ENCODE data around the gene LRP1.

Gene LRP1

GRCh38 chr12:57154804-57155434 is 26.6 kb downstream of the LRP1 start:
- peaks cover 0 to 82% (median 51%) of the 10 kb centered on the region in 5 donors for H3K36me3 ChIP-seq (ENCODE audit: control insufficient read depth in 5 of 5, insufficient read depth in 5 of 5, low read length in 5 of 5)
- H3K4me1 ChIP-seq (ENCODE audit: control insufficient read depth in 5 of 5, insufficient read depth in 5 of 5, low read length in 5 of 5) = peaks cover 32 to 95% (median 94%) of the 10 kb centered on the region in 5 donors
- peak overlapping the region in 2 of 5 donors; percentile 25 for H3K9ac ChIP-seq (ENCODE audit: low read length in 5 of 5)
- peak overlapping the region; percentile 93 for H3K27ac ChIP-seq (ENCODE audit: low read depth, low read length)
- no peaks in the 10 kb centered on the region for H3K9me3 ChIP-seq (ENCODE audit: control insufficient read depth in 5 of 5, low read length in 5 of 5)
- H3K4me3 ChIP-seq (ENCODE audit: low read depth in 1 of 5, low read length in 5 of 5) = no peak overlapping the region
- H3K27me3 ChIP-seq (ENCODE audit: control insufficient read depth in 5 of 5, insufficient read depth in 4 of 5, low read length in 5 of 5) = no peaks in the 10 kb centered on the region

GRCh38 chr12:57156701-57157403 is 28.6 kb downstream of the LRP1 start:
- H3K4me3 ChIP-seq (ENCODE audit: low read depth in 1 of 5, low read length in 5 of 5) = no peak overlapping the region
- peaks cover 17 to 95% (median 84%) of the 10 kb centered on the region in 5 donors for H3K4me1 ChIP-seq (ENCODE audit: control insufficient read depth in 5 of 5, insufficient read depth in 5 of 5, low read length in 5 of 5)
- H3K36me3 ChIP-seq (ENCODE audit: control insufficient read depth in 5 of 5, insufficient read depth in 5 of 5, low read length in 5 of 5) = peaks cover 0 to 87% (median 70%) of the 10 kb centered on the region in 5 donors
- H3K27me3 ChIP-seq (ENCODE audit: control insufficient read depth in 5 of 5, insufficient read depth in 4 of 5, low read length in 5 of 5) = no peaks in the 10 kb centered on the region
- H3K9me3 ChIP-seq (ENCODE audit: control insufficient read depth in 5 of 5, low read length in 5 of 5) = no peaks in the 10 kb centered on the region
- H3K9ac ChIP-seq (ENCODE audit: low read length in 5 of 5) = peak overlapping the region in 1 of 5 donors; percentile 42
- H3K27ac ChIP-seq (ENCODE audit: low read depth, low read length) = peak overlapping the region; percentile 75

GRCh38 chr12:57157588-57158173 is 29.4 kb downstream of the LRP1 start:
- H3K27me3 ChIP-seq (ENCODE audit: control insufficient read depth in 5 of 5, insufficient read depth in 4 of 5, low read length in 5 of 5) = no peaks in the 10 kb centered on the region
- H3K36me3 ChIP-seq (ENCODE audit: control insufficient read depth in 5 of 5, insufficient read depth in 5 of 5, low read length in 5 of 5) = peaks cover 0 to 95% (median 78%) of the 10 kb centered on the region in 5 donors
- H3K27ac ChIP-seq (ENCODE audit: low read depth, low read length) = peak overlapping the region; percentile 75
- peaks cover 14 to 94% (median 79%) of the 10 kb centered on the region in 5 donors for H3K4me1 ChIP-seq (ENCODE audit: control insufficient read depth in 5 of 5, insufficient read depth in 5 of 5, low read length in 5 of 5)
- H3K9ac ChIP-seq (ENCODE audit: low read length in 5 of 5) = peak overlapping the region in 1 of 5 donors; percentile 40
- no peak overlapping the region for H3K4me3 ChIP-seq (ENCODE audit: low read depth in 1 of 5, low read length in 5 of 5)
- H3K9me3 ChIP-seq (ENCODE audit: control insufficient read depth in 5 of 5, low read length in 5 of 5) = no peaks in the 10 kb centered on the region

- Histone ChIP-seq H3K36me3 (ENCODE audit: control insufficient read depth in 5 of 5, insufficient read depth in 5 of 5, low read length in 5 of 5) (peaks cover 0 to 99% (median 83%) of the 10 kb centered on the region in 5 donors), H3K9ac (ENCODE audit: low read length in 5 of 5) (peak overlapping the region in 2 of 5 donors; percentile 23 to 40), H3K27me3 (ENCODE audit: control insufficient read depth in 5 of 5, insufficient read depth in 4 of 5, low read length in 5 of 5) (no peaks in the 10 kb centered on the region), H3K4me3 (ENCODE audit: low read depth in 1 of 5, low read length in 5 of 5) (no peak overlapping the region), H3K4me1 (ENCODE audit: control insufficient read depth in 5 of 5, insufficient read depth in 5 of 5, low read length in 5 of 5) (peaks cover 14 to 92% (median 74%) of the 10 kb centered on the region in 5 donors), H3K9me3 (ENCODE audit: control insufficient read depth in 5 of 5, low read length in 5 of 5) (no peaks in the 10 kb centered on the region), H3K27ac (ENCODE audit: low read depth, low read length) (peak overlapping the region; percentile 75)
These were observed 29.9 kb downstream of the LRP1 start for GRCh38 chr12:57158186-57158585.

- Histone ChIP-seq H3K4me3 (ENCODE audit: low read depth in 1 of 5, low read length in 5 of 5) (no peak overlapping the region), H3K9me3 (ENCODE audit: control insufficient read depth in 5 of 5, low read length in 5 of 5) (no peaks in the 10 kb centered on the region), H3K9ac (ENCODE audit: low read length in 5 of 5) (peak overlapping the region in 2 of 5 donors; percentile 23 to 40), H3K27me3 (ENCODE audit: control insufficient read depth in 5 of 5, insufficient read depth in 4 of 5, low read length in 5 of 5) (no peaks in the 10 kb centered on the region), H3K27ac (ENCODE audit: low read depth, low read length) (peak overlapping the region; percentile 75), H3K36me3 (ENCODE audit: control insufficient read depth in 5 of 5, insufficient read depth in 5 of 5, low read length in 5 of 5) (peaks cover 0 to 99% (median 83%) of the 10 kb centered on the region in 5 donors), H3K4me1 (ENCODE audit: control insufficient read depth in 5 of 5, insufficient read depth in 5 of 5, low read length in 5 of 5) (peaks cover 14 to 88% (median 70%) of the 10 kb centered on the region in 5 donors)
These were observed 30.4 kb downstream of the LRP1 start for GRCh38 chr12:57158665-57159064.

GRCh38 chr12:57159311-57159710 is 31.0 kb downstream of the LRP1 start:
- Histone ChIP-seq H3K4me3 (ENCODE audit: low read depth in 1 of 5, low read length in 5 of 5) (no peak overlapping the region), H3K27ac (ENCODE audit: low read depth, low read length) (peak overlapping the region; percentile 75), H3K4me1 (ENCODE audit: control insufficient read depth in 5 of 5, insufficient read depth in 5 of 5, low read length in 5 of 5) (peaks cover 12 to 81% (median 63%) of the 10 kb centered on the region in 5 donors), H3K27me3 (ENCODE audit: control insufficient read depth in 5 of 5, insufficient read depth in 4 of 5, low read length in 5 of 5) (no peaks in the 10 kb centered on the region), H3K9ac (ENCODE audit: low read length in 5 of 5) (no peak overlapping the region), H3K36me3 (ENCODE audit: control insufficient read depth in 5 of 5, insufficient read depth in 5 of 5, low read length in 5 of 5) (peaks cover 3 to 99% (median 82%) of the 10 kb centered on the region in 5 donors), H3K9me3 (ENCODE audit: control insufficient read depth in 5 of 5, low read length in 5 of 5) (no peaks in the 10 kb centered on the region)

GRCh38 chr12:57160040-57160439 is 31.8 kb downstream of the LRP1 start:
- peak overlapping the region; percentile 75 for H3K27ac ChIP-seq (ENCODE audit: low read depth, low read length)
- H3K9ac ChIP-seq (ENCODE audit: low read length in 5 of 5) = peak overlapping the region in 1 of 5 donors; percentile 21
- no peaks in the 10 kb centered on the region for H3K9me3 ChIP-seq (ENCODE audit: control insufficient read depth in 5 of 5, low read length in 5 of 5)
- no peak overlapping the region for H3K4me3 ChIP-seq (ENCODE audit: low read depth in 1 of 5, low read length in 5 of 5)
- H3K36me3 ChIP-seq (ENCODE audit: control insufficient read depth in 5 of 5, insufficient read depth in 5 of 5, low read length in 5 of 5) = peaks cover 5 to 99% (median 82%) of the 10 kb centered on the region in 5 donors
- H3K27me3 ChIP-seq (ENCODE audit: control insufficient read depth in 5 of 5, insufficient read depth in 4 of 5, low read length in 5 of 5) = no peaks in the 10 kb centered on the region
- H3K4me1 ChIP-seq (ENCODE audit: control insufficient read depth in 5 of 5, insufficient read depth in 5 of 5, low read length in 5 of 5) = peaks cover 9 to 75% (median 56%) of the 10 kb centered on the region in 5 donors

GRCh38 chr12:57160741-57161140 is 32.5 kb downstream of the LRP1 start:
- Histone ChIP-seq H3K9me3 (ENCODE audit: control insufficient read depth in 5 of 5, low read length in 5 of 5) (no peaks in the 10 kb centered on the region), H3K36me3 (ENCODE audit: control insufficient read depth in 5 of 5, insufficient read depth in 5 of 5, low read length in 5 of 5) (peaks cover 5 to 98% (median 82%) of the 10 kb centered on the region in 5 donors)

GRCh38 chr12:57161491-57161890 is 33.2 kb downstream of the LRP1 start:
- H3K9ac ChIP-seq (ENCODE audit: low read length in 5 of 5) = no peak overlapping the region
- no peak overlapping the region for H3K4me3 ChIP-seq (ENCODE audit: low read depth in 1 of 5, low read length in 5 of 5)
- no peak overlapping the region for H3K27ac ChIP-seq (ENCODE audit: low read depth, low read length)
- no peaks in the 10 kb centered on the region for H3K27me3 ChIP-seq (ENCODE audit: control insufficient read depth in 5 of 5, insufficient read depth in 4 of 5, low read length in 5 of 5)
- H3K4me1 ChIP-seq (ENCODE audit: control insufficient read depth in 5 of 5, insufficient read depth in 5 of 5, low read length in 5 of 5) = peaks cover 9 to 64% (median 47%) of the 10 kb centered on the region in 5 donors
- H3K9me3 ChIP-seq (ENCODE audit: control insufficient read depth in 5 of 5, low read length in 5 of 5) = no peaks in the 10 kb centered on the region
- peaks cover 5 to 98% (median 82%) of the 10 kb centered on the region in 5 donors for H3K36me3 ChIP-seq (ENCODE audit: control insufficient read depth in 5 of 5, insufficient read depth in 5 of 5, low read length in 5 of 5)

More at GRCh38 chr12:57160741-57161140, 32.5 kb downstream of the LRP1 start:
- Histone ChIP-seq H3K27ac (ENCODE audit: low read depth, low read length) (no peak overlapping the region), H3K4me1 (ENCODE audit: control insufficient read depth in 5 of 5, insufficient read depth in 5 of 5, low read length in 5 of 5) (peaks cover 9 to 70% (median 55%) of the 10 kb centered on the region in 5 donors), H3K9ac (ENCODE audit: low read length in 5 of 5) (no peak overlapping the region), H3K4me3 (ENCODE audit: low read depth in 1 of 5, low read length in 5 of 5) (no peak overlapping the region), H3K27me3 (ENCODE audit: control insufficient read depth in 5 of 5, insufficient read depth in 4 of 5, low read length in 5 of 5) (no peaks in the 10 kb centered on the region)
